Uterus (tissue), 4 donors: Measurements from ENCODE around the gene SIPA1L3. TPM values are rescaled to one million over a fixed set of nuclear protein-coding genes. Genes with fewer than 3 reads are reported as not detected.

Experiments
- DNase-seq, 2 donors: peaks; one replicate each; pipeline ENCODE4 v3.0.0-alpha.2; 2019 to 2020
- H3K27ac ChIP-seq, 2 donors: fragments of 200-600 bp; sonication (generic); 1 replicate in 1 of 2; 2 replicates in 1 of 2; pipeline ENCODE4 v1.5.1; 2016 to 2018
- H3K27me3 ChIP-seq, 2 donors: fragments of 200-600 bp; sonication (generic); one replicate each; pipeline ENCODE4 v1.5.1; 2018 to 2019; ENCODE audit warnings: control low read depth in 1 of 2
- H3K36me3 ChIP-seq, 2 donors: fragments of 200-600 bp; sonication (generic); one replicate each; pipeline ENCODE4 v1.5.1; 2019; ENCODE audit warnings: control low read depth in 1 of 2
- H3K4me1 ChIP-seq, 2 donors: fragments of 200-600 bp; sonication (generic); one replicate each; pipeline ENCODE4 v1.5.1; 2018 to 2019; ENCODE audit warnings: control low read depth in 1 of 2
- H3K4me3 ChIP-seq, 2 donors: fragments of 200-600 bp; sonication (generic); 1 replicate in 1 of 2; 2 replicates in 1 of 2; pipeline ENCODE4 v1.5.1; 2018 to 2019; ENCODE audit warnings: mild to moderate bottlenecking in 1 of 2
- H3K9me3 ChIP-seq, 2 donors: fragments of 200-600 bp; sonication (generic); one replicate each; pipeline ENCODE4 v1.5.1; 2019; ENCODE audit warnings: control low read depth in 1 of 2
- CTCF ChIP-seq, 4 experiments: fragments of 200-600 bp in 2 of 4; fragments of 450-650 bp in 2 of 4; sonication (generic) in 2 of 4; IDR thresholded peaks; one replicate each; pipeline ENCODE4 v1.5.1; 2016 to 2019; ENCODE audit warnings: antibody characterized with exemption in 4 of 4, mild to moderate bottlenecking in 2 of 4, moderate library complexity in 1 of 4
- POLR2A ChIP-seq, 2 donors: fragments of 450-650 bp; IDR thresholded peaks; one replicate each; pipeline ENCODE4 v1.6.1; 2016; ENCODE audit warnings: antibody characterized with exemption in 2 of 2, mild to moderate bottlenecking in 1 of 2, moderate library complexity in 1 of 2
- intact Hi-C: fragments of 100-400 bp; cut with DNase I; formaldehyde crosslinking; loops from one replicate; pipeline ENCODE4 v1.15.1; 2023; ENCODE audit warnings: low total_unique reads
- total RNA-seq, 4 donors: library from RNA; depleted of rRNA in 3 of 4; stranded (reverse); fragments of >200 nt in 3 of 4; gene quantifications; one replicate each; pipeline versions ENCODE4 v1.1.0 to v1.2.4, GENCODE V29; 2014 to 2023
- donor health status: DM: yes; HTN: yes; CAD: no.

Gene SIPA1L3
- total RNA-seq, 4 donors from 2014 or later: 11.5 to 41.8 (median 21.5) TPM

GRCh38 chr19:38043649-38044144 is 136.7 kb downstream of the SIPA1L3 start:
- intact Hi-C loops: no loop called here
- Histone ChIP-seq H3K4me3 (no peak overlapping the region), H3K4me1 (no peaks in the 10 kb centered on the region), H3K27ac (no peak overlapping the region), H3K9me3 (no peaks in the 10 kb centered on the region), H3K27me3 (no peaks in the 10 kb centered on the region), H3K36me3 (no peaks in the 10 kb centered on the region)
- TF ChIP-seq POLR2A (IDR thresholded peaks at IDR 0.05) (no peak), CTCF (IDR thresholded peaks at IDR 0.05) (no peak)
- DNase-seq: no peak

- intact Hi-C loops: no loop called here
- no peak overlapping the region for H3K27ac ChIP-seq
Measured at GRCh38 chr19:38044267-38045111, 137.5 kb downstream of the SIPA1L3 start.

GRCh38 chr19:38045554-38046253 is 138.7 kb downstream of the SIPA1L3 start:
- TF ChIP-seq POLR2A (IDR thresholded peaks at IDR 0.05): no peak
- DNase-seq: no peak
- intact Hi-C loops: no loop called here
- Histone ChIP-seq H3K36me3 (no peaks in the 10 kb centered on the region), H3K4me1 (no peaks in the 10 kb centered on the region), H3K27me3 (no peaks in the 10 kb centered on the region), H3K27ac (no peak overlapping the region), H3K4me3 (no peak overlapping the region), H3K9me3 (no peaks in the 10 kb centered on the region)

More at GRCh38 chr19:38044267-38045111, 137.5 kb downstream of the SIPA1L3 start:
- TF ChIP-seq CTCF (IDR thresholded peaks at IDR 0.05): no peak
- no peak for TF ChIP-seq POLR2A (IDR thresholded peaks at IDR 0.05)
- Histone ChIP-seq H3K36me3 (no peaks in the 10 kb centered on the region), H3K27me3 (no peaks in the 10 kb centered on the region), H3K4me3 (no peak overlapping the region), H3K9me3 (no peaks in the 10 kb centered on the region), H3K4me1 (no peaks in the 10 kb centered on the region)
- no peak for DNase-seq

GRCh38 chr19:38046254-38047048 is 139.4 kb downstream of the SIPA1L3 start:
- intact Hi-C loops: no loop called here
- TF ChIP-seq POLR2A (IDR thresholded peaks at IDR 0.05) (no peak), CTCF (IDR thresholded peaks at IDR 0.05) (no peak)

GRCh38 chr19:38047049-38047438 is 140.0 kb downstream of the SIPA1L3 start:
- TF ChIP-seq CTCF (IDR thresholded peaks at IDR 0.05) (no peak), POLR2A (IDR thresholded peaks at IDR 0.05) (no peak)
- no peaks in the 10 kb centered on the region for H3K4me1 ChIP-seq
- no peak overlapping the region for H3K4me3 ChIP-seq
- H3K27ac ChIP-seq: no peak overlapping the region
- intact Hi-C loops: no loop called here
- no peaks in the 10 kb centered on the region for H3K9me3 ChIP-seq
- H3K27me3 ChIP-seq: no peaks in the 10 kb centered on the region
- no peak for DNase-seq
- H3K36me3 ChIP-seq: no peaks in the 10 kb centered on the region

More at GRCh38 chr19:38046254-38047048, 139.4 kb downstream of the SIPA1L3 start:
- Histone ChIP-seq H3K9me3 (no peaks in the 10 kb centered on the region), H3K4me1 (no peaks in the 10 kb centered on the region), H3K4me3 (no peak overlapping the region), H3K36me3 (no peaks in the 10 kb centered on the region), H3K27me3 (no peaks in the 10 kb centered on the region), H3K27ac (no peak overlapping the region)
- DNase-seq: no peak
